NCI-H69 (cell line): ENCODE measurements around the gene GTF2H2C.
"Not testable (repeated sequence)": the region's sequence is repeated elsewhere in the genome, so short reads cannot be mapped to it uniquely, and the experiment has no call there.

Experiments used
- DNase-seq: peaks from one replicate; lab custom pipeline; 2025; lab: John Stamatoyannopoulos, UW

Gene GTF2H2C

GRCh38 chr5:69559908-69560330 lies at the start of gene GTF2H2C:
Gene GTF2H2C, plus strand, starts transcription at chr5:69560191. Its CDS starts 4,942 bp downstream, at chr5:69565133.
- not testable (repeated sequence) for DNase-seq

GRCh38 chr5:69510694-69511093 lies 49.3 kb upstream of the GTF2H2C start:
- no peak for DNase-seq

GRCh38 chr5:69512740-69513260 lies 47.2 kb upstream of the GTF2H2C start:
- DNase-seq = no peak

- DNase-seq = not testable (repeated sequence)
Measured at GRCh38 chr5:69515570-69515969, 44.4 kb upstream of the GTF2H2C start.

- DNase-seq = no peak
Measured at GRCh38 chr5:69516769-69517168, 43.2 kb upstream of the GTF2H2C start.

- DNase-seq = peak; percentile 75
Measured at GRCh38 chr5:69517763-69518212, 42.2 kb upstream of the GTF2H2C start.

- DNase-seq = no peak
Measured at GRCh38 chr5:69519285-69519684, 40.7 kb upstream of the GTF2H2C start.

GRCh38 chr5:69522035-69522434 lies 38.0 kb upstream of the GTF2H2C start:
- no peak for DNase-seq

- no peak for DNase-seq
Measured at GRCh38 chr5:69525490-69525889, 34.5 kb upstream of the GTF2H2C start.

- no peak for DNase-seq
Measured at GRCh38 chr5:69526660-69527059, 33.3 kb upstream of the GTF2H2C start.

GRCh38 chr5:69527128-69527770 lies 32.7 kb upstream of the GTF2H2C start:
- DNase-seq = no peak

GRCh38 chr5:69528035-69528434 lies 32.0 kb upstream of the GTF2H2C start:
- no peak for DNase-seq

GRCh38 chr5:69528609-69529008 lies 31.4 kb upstream of the GTF2H2C start:
- DNase-seq = no peak

- DNase-seq = peak; percentile 87
Measured at GRCh38 chr5:69530561-69531405, 29.2 kb upstream of the GTF2H2C start.

- DNase-seq = peak; percentile 55
Measured at GRCh38 chr5:69531406-69531801, 28.6 kb upstream of the GTF2H2C start.

- not testable (repeated sequence) for DNase-seq
Measured at GRCh38 chr5:69537911-69538310, 22.1 kb upstream of the GTF2H2C start.

GRCh38 chr5:69538735-69539134 lies 21.3 kb upstream of the GTF2H2C start:
- not testable (repeated sequence) for DNase-seq

GRCh38 chr5:69541347-69541746 lies 18.6 kb upstream of the GTF2H2C start:
- not testable (repeated sequence) for DNase-seq

GRCh38 chr5:69542838-69543618 lies 17.0 kb upstream of the GTF2H2C start:
- not testable (repeated sequence) for DNase-seq

GRCh38 chr5:69544602-69545001 lies 15.4 kb upstream of the GTF2H2C start:
- DNase-seq = not testable (repeated sequence)

GRCh38 chr5:69560587-69561431 lies 818 bp downstream of the GTF2H2C start:
- not testable (repeated sequence) for DNase-seq
